GM19395 (cell line): ENCODE data around the gene SH3GLB1.

ENCODE experiments used
- ATAC-seq: cut with Tn5 transposase; IDR thresholded peaks from one replicate; pipeline ENCODE4 v1.9.1; 2021; ENCODE audit warnings: mild to moderate bottlenecking, moderate library complexity; ENCODE audit not compliant: unreplicated experiment

SH3GLB1 gene

GRCh38 chr1:86773341-86774288 is 69.2 kb downstream of the SH3GLB1 start:
- ATAC-seq: peak; percentile 35

- peak; percentile 96 for ATAC-seq
Observed at GRCh38 chr1:86774305-86775295, 70.2 kb downstream of the SH3GLB1 start.

- ATAC-seq: no peak
Observed at GRCh38 chr1:86775395-86775794, 71.0 kb downstream of the SH3GLB1 start.

- no peak for ATAC-seq
Observed at GRCh38 chr1:86776108-86776507, 71.7 kb downstream of the SH3GLB1 start.

- ATAC-seq: no peak
Observed at GRCh38 chr1:86778569-86779239, 74.3 kb downstream of the SH3GLB1 start.

GRCh38 chr1:86779308-86780191 is 75.2 kb downstream of the SH3GLB1 start:
- no peak for ATAC-seq

- ATAC-seq: no peak
Observed at GRCh38 chr1:86782482-86782881, 78.1 kb downstream of the SH3GLB1 start.

GRCh38 chr1:86787621-86788020 is 83.2 kb downstream of the SH3GLB1 start:
- no peak for ATAC-seq

GRCh38 chr1:86788300-86789206 is 84.2 kb downstream of the SH3GLB1 start:
- no peak for ATAC-seq

GRCh38 chr1:86795316-86795715 is 90.9 kb downstream of the SH3GLB1 start:
- no peak for ATAC-seq
